NT2/D1 (cell line): ENCODE measurements around the gene TBC1D5.

Experiments
- SUZ12 ChIP-seq: IDR thresholded peaks from 2 replicates; pipeline ENCODE4 v1.6.1; 2011; ENCODE audit not compliant: insufficient read length, insufficient read depth; ENCODE audit errors: extremely low read depth
- YY1 ChIP-seq: IDR thresholded peaks from 2 replicates; pipeline ENCODE4 v1.6.1; 2011; ENCODE audit not compliant: insufficient read length, insufficient read depth
- ZNF274 ChIP-seq: IDR thresholded peaks from 2 replicates; pipeline ENCODE4 v1.6.1; 2011; ENCODE audit warnings: mild to moderate bottlenecking, low read depth, low read length

DNA sequence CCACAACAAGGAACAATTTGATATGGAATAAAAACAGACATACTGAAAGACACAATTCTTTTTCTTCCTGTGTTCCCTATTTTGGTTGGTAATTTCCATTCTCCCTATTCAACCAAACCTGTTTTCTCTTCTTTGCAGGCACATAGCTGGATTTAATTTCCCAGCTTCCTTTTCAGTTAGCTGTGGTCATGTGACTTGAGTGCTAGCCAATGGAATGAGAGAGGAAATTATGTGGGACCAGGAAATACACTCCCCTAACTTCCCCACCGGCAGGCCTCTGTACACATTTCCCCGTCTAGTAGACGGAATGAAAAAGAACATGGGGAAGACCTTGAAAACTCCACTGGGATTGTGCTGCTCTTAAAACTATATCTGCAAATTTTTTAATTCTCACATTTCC lies 351.6 kb downstream of the TBC1D5 start:
- TF ChIP-seq SUZ12 = no peak
- no peak for TF ChIP-seq ZNF274
- TF ChIP-seq YY1 = no peak
